ENCODE data around the gene EVPL. TPM values are rescaled to one million over a fixed set of nuclear protein-coding genes. Genes with fewer than 3 reads are reported as not detected.

Gene EVPL
- total and polyA plus RNA-seq, 2 of the 13 experiments (the other 11 are each of a cell fraction or from before 2014, with no cell fraction given) = 2.1 to 8.2 TPM

DNA sequence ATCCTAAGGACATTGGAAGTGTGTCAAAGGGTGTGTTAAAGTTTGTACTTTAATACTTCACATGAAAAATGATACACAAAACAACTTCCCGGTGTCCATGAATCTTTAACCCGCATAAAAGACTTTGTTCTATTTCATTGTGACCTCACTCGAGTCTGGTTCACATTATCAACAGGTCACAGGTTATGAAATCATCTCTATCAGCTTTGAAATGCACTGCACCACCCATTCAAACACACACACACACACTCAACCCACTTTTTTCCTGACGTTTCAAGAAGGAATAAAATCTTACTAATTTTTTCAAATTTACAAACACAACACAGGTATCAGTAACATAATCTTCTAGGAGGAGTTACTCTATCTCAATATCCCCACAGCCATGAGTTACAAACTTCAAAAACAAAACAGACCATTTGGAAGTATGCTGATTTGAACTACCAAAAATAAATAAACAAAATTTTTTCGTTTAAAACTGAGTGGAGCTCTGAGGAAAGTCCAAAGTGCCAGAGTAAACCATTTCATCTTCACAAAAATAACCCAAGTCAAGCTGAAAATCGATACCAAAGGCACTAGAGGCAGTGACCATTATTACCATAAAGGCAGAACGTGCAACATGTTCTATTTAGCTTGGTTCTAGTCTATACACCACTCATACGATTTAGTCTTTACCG, 50.8 kb downstream of the EVPL start (continued):
- TF ChIP-seq ZNF446 (CRISPR knock-in tag; IDR thresholded peaks at IDR 0.05) (no peak), NCOR1 (IDR thresholded peaks at IDR 0.05; ENCODE audit: borderline replicate concordance, low read length) (peak; percentile 81; the same call in 1 of the 2 replicates), ZNF619 (CRISPR knock-in tag; IDR thresholded peaks at IDR 0.05) (no peak), TGIF2 (CRISPR knock-in tag; IDR thresholded peaks at IDR 0.05) (peak; percentile 74; the same call in 1 of the 2 replicates), RFX3 (CRISPR knock-in tag; IDR thresholded peaks at IDR 0.05) (no peak), ZNF432 (CRISPR knock-in tag; IDR thresholded peaks at IDR 0.05; ENCODE audit: borderline replicate concordance) (no peak), ZNF670 (CRISPR knock-in tag; IDR thresholded peaks at IDR 0.05; ENCODE audit: borderline replicate concordance) (peak; percentile 79; the same call in 1 of the 2 replicates), NONO (IDR thresholded peaks at IDR 0.05) (no peak), NONO (CRISPR knock-in tag; conservative IDR thresholded peaks at IDR 0.05) (0 out of 2 replicates have a peak, but pooled peaks have one; percentile 28), MAFG (CRISPR knock-in tag; IDR thresholded peaks at IDR 0.05) (no peak), SRSF9 (IDR thresholded peaks at IDR 0.05; ENCODE audit: borderline replicate concordance, insufficient read depth, low read depth, low read length, poor library complexity, severe bottlenecking) (no peak), JUND (CRISPR knock-in tag; IDR thresholded peaks at IDR 0.05) (no peak), ZNF589 (CRISPR knock-in tag; conservative IDR thresholded peaks at IDR 0.05) (no peak)
- TF ChIP-seq, protein P1, sequence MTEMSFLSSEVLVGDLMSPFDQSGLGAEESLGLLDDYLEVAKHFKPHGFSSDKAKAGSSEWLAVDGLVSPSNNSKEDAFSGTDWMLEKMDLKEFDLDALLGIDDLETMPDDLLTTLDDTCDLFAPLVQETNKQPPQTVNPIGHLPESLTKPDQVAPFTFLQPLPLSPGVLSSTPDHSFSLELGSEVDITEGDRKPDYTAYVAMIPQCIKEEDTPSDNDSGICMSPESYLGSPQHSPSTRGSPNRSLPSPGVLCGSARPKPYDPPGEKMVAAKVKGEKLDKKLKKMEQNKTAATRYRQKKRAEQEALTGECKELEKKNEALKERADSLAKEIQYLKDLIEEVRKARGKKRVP (CRISPR knock-in tag; IDR thresholded peaks at IDR 0.05) = peak in 1 of 2 experiments; percentile 39; a peak in 2 of 4 replicates
- TF ChIP-seq, protein P2, sequence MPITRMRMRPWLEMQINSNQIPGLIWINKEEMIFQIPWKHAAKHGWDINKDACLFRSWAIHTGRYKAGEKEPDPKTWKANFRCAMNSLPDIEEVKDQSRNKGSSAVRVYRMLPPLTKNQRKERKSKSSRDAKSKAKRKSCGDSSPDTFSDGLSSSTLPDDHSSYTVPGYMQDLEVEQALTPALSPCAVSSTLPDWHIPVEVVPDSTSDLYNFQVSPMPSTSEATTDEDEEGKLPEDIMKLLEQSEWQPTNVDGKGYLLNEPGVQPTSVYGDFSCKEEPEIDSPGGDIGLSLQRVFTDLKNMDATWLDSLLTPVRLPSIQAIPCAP (CRISPR knock-in tag; IDR thresholded peaks at IDR 0.05; ENCODE audit: low read depth) = no peak
- TF ChIP-seq, protein P3, sequence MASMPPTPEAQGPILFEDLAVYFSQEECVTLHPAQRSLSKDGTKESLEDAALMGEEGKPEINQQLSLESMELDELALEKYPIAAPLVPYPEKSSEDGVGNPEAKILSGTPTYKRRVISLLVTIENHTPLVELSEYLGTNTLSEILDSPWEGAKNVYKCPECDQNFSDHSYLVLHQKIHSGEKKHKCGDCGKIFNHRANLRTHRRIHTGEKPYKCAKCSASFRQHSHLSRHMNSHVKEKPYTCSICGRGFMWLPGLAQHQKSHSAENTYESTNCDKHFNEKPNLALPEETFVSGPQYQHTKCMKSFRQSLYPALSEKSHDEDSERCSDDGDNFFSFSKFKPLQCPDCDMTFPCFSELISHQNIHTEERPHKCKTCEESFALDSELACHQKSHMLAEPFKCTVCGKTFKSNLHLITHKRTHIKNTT (CRISPR knock-in tag; IDR thresholded peaks at IDR 0.05) = no peak
- TF ChIP-seq, protein P4, sequence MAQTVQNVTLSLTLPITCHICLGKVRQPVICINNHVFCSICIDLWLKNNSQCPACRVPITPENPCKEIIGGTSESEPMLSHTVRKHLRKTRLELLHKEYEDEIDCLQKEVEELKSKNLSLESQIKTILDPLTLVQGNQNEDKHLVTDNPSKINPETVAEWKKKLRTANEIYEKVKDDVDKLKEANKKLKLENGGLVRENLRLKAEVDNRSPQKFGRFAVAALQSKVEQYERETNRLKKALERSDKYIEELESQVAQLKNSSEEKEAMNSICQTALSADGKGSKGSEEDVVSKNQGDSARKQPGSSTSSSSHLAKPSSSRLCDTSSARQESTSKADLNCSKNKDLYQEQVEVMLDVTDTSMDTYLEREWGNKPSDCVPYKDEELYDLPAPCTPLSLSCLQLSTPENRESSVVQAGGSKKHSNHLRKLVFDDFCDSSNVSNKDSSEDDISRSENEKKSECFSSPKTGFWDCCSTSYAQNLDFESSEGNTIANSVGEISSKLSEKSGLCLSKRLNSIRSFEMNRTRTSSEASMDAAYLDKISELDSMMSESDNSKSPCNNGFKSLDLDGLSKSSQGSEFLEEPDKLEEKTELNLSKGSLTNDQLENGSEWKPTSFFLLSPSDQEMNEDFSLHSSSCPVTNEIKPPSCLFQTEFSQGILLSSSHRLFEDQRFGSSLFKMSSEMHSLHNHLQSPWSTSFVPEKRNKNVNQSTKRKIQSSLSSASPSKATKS (CRISPR knock-in tag; IDR thresholded peaks at IDR 0.05) = peak; percentile 70
- TF ChIP-seq, protein P5, sequence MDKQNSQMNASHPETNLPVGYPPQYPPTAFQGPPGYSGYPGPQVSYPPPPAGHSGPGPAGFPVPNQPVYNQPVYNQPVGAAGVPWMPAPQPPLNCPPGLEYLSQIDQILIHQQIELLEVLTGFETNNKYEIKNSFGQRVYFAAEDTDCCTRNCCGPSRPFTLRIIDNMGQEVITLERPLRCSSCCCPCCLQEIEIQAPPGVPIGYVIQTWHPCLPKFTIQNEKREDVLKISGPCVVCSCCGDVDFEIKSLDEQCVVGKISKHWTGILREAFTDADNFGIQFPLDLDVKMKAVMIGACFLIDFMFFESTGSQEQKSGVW (CRISPR knock-in tag; IDR thresholded peaks at IDR 0.05; ENCODE audit: borderline replicate concordance) = no peak
- TF ChIP-seq, protein P6, sequence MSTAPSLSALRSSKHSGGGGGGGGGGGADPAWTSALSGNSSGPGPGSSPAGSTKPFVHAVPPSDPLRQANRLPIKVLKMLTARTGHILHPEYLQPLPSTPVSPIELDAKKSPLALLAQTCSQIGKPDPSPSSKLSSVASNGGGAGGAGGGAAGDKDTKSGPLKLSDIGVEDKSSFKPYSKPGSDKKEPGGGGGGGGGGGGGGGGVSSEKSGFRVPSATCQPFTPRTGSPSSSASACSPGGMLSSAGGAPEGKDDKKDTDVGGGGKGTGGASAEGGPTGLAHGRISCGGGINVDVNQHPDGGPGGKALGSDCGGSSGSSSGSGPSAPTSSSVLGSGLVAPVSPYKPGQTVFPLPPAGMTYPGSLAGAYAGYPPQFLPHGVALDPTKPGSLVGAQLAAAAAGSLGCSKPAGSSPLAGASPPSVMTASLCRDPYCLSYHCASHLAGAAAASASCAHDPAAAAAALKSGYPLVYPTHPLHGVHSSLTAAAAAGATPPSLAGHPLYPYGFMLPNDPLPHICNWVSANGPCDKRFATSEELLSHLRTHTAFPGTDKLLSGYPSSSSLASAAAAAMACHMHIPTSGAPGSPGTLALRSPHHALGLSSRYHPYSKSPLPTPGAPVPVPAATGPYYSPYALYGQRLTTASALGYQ (CRISPR knock-in tag; IDR thresholded peaks at IDR 0.05) = no peak

All from HepG2 (cell line).